Fibroblast of mammary gland (primary cell): Measurements from ENCODE around the gene SUGP1.

Experiments used
- DNase-seq: peaks from one replicate; pipeline ENCODE4 v3.0.0-alpha.2; 2010; ENCODE audit warnings: low read depth
- H3K4me3 ChIP-seq: 2 replicates; pipeline ENCODE4 v1.5.1; 2011; ENCODE audit warnings: low read depth, mild to moderate bottlenecking, low read length, moderate library complexity; ENCODE audit not compliant: control insufficient read depth
- CTCF ChIP-seq: conservative IDR thresholded peaks from 2 replicates; pipeline ENCODE4 v1.5.1; 2011; ENCODE audit warnings: low read depth, low read length, inconsistent platforms; ENCODE audit not compliant: control insufficient read depth, insufficient read depth

The SUGP1 gene

GRCh38 chr19:19321141-19321577, 850 bp upstream of the SUGP1 start:
- DNase-seq = peak; percentile 15
- H3K4me3 ChIP-seq = peak overlapping the region; percentile 91
- TF ChIP-seq CTCF = no peak

GRCh38 chr19:19319732-19320360, 463 bp downstream of the SUGP1 start:
- H3K4me3 ChIP-seq = peak overlapping the region; percentile 91
- no peak for TF ChIP-seq CTCF
- DNase-seq = peak; percentile 8

GRCh38 chr19:19316082-19316481, 4.2 kb downstream of the SUGP1 start:
- no peak overlapping the region for H3K4me3 ChIP-seq
- no peak for DNase-seq
- no peak for TF ChIP-seq CTCF

- no peak for TF ChIP-seq CTCF
- no peak for DNase-seq
- H3K4me3 ChIP-seq = no peak overlapping the region
Measured at GRCh38 chr19:19315444-19315843, 4.9 kb downstream of the SUGP1 start.

GRCh38 chr19:19308373-19308772, 11.9 kb downstream of the SUGP1 start:
- no peak for DNase-seq
- no peak overlapping the region for H3K4me3 ChIP-seq
- no peak for TF ChIP-seq CTCF

GRCh38 chr19:19306191-19306590, 14.1 kb downstream of the SUGP1 start:
- H3K4me3 ChIP-seq = no peak overlapping the region
- no peak for TF ChIP-seq CTCF
- no peak for DNase-seq

GRCh38 chr19:19305696-19306095, 14.6 kb downstream of the SUGP1 start:
- TF ChIP-seq CTCF = no peak
- H3K4me3 ChIP-seq = no peak overlapping the region
- DNase-seq = no peak
